Fibroblast of skin of right biceps (primary cell): Measurements from ENCODE around the gene PLSCR3.

ENCODE experiments used
- DNase-seq: peaks from one replicate; pipeline ENCODE4 v3.0.0-alpha.2; 2013

PLSCR3 gene

DNA sequence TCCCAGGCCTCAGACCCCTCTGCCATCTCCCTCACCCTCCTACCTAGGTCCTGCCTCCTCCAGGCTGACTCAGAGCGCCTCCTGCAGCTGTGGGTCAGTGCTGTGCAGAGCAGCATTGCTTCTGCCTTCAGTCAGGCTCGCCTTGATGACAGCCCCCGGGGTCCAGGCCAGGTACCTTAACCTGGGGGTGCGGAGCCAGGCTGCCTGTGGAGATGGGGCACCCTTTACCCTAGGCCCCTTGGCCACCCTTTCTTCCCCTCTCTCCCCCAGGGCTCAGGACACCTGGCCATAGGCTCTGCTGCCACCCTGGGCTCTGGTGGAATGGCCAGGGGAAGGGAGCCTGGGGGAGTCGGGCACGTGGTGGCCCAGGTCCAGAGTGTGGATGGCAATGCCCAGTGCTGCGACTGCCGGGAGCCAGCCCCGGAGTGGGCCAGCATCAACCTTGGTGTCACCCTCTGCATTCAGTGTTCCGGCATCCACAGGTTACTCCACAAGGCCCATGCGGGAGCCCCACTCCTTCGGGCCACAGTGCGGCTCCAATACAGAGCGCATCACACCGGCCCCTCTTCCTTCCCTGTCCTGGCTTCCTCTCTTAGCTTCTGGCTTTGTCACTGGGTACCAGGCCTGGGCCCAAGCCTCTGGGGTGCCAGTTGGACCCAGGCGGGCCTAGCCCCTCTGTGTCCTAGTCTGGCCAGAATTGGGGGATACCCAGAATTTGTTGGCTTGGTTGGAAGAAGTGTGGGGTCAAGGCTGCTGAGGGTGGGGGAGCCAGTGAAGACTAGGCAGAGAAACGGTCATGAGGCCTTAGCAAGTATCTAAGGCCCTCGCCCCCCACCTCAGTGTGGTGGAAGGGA, 47.3 kb downstream of the PLSCR3 start:
- DNase-seq = no peak

DNA sequence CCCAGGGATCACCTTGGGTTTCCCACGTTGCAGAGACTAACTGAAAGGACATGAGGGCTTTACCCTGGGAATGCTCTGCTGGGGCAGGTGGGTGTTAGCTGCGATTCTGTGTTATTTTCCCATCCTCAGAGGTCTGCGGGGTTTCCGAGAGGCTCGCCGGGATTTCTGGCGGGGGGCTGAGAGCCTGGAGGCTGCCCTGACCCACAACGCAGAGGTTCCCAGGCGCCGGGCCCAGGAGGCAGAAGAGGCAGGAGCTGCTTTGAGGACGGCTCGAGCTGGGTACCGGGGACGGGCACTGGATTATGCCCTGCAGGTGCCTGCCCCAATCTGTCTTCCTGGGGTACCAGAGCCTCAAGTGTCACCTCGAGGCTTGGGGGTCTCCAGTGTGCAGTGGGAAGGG, 51.1 kb downstream of the PLSCR3 start:
- DNase-seq = no peak

DNA sequence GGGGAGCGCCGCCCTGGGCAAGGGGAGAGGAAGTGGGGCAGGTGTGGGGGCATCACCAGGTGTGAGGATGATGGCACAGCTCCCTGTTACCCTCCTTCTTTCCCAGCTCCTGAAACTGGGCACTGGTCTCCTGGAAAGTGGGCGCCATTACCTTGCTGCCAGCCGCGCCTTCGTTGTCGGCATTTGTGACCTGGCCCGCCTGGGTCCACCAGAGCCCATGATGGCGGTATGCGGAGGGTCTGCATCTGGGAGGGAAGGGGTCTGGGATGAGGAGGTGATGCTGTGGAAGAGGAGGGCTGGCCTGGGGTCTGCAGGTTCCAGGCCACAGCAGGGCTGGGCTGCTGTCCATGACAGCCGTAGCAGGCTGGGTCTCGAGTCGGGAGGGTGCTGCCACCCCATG, 52.5 kb downstream of the PLSCR3 start:
- no peak for DNase-seq

DNA sequence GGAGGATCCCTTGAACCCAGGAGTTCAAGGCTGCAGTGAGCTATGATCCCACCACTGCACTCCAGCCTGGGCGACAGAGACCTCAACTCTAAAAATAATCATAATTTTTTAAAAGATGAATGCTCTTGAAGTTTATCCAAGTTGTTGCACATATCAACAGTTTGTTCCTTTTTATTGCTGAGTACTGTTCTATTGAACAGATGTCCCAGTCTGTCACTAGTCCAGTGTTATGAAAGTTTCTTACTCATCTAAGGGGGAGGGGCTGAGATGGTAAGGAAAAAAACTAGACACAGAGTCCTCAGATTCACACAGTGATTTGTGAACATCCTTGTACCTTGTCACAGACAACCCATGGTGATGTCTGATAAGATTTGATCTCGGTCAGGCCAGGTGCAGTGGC, 54.1 kb downstream of the PLSCR3 start:
- no peak for DNase-seq
